Erythroblast (primary cell): Measurements from ENCODE around the gene ITGB3BP.

ENCODE experiments used
- GATA1 ChIP-seq: IDR thresholded peaks from 2 replicates; pipeline ENCODE4 v1.6.1; 2011; ENCODE audit warnings: low read depth, mild to moderate bottlenecking, control low read depth, low read length, moderate library complexity
- POLR2A ChIP-seq: IDR thresholded peaks from 2 replicates; pipeline ENCODE4 v1.6.1; 2011; ENCODE audit warnings: mild to moderate bottlenecking, low read length

DNA sequence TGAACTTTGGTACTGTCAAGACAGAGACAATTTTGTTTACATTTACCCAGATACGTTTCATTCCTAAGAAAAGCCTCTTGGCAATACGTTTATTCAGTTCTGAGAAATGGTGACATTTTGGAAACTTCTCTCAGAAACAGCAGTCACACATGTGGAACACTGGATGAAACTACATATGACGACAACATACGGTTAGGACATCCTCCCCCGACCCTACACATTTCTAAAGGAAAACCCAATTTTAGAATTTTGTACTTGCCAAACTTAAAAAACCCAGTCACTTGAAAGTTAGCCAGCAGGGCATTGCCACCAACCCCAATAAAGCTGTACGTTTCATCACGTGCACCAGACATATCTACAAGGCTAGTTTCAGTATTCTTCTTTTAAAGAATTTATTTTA lies 56.8 kb downstream of the ITGB3BP start:
- TF ChIP-seq POLR2A = no peak
- TF ChIP-seq GATA1 = no peak
